Astrocyte (in vitro differentiated cells and primary cell): ENCODE measurements around the gene HBA1.

Experiments
- EZH2 ChIP-seq: IDR thresholded peaks from 2 replicates; pipeline ENCODE4 v1.6.1; 2012; ENCODE audit warnings: mild to moderate bottlenecking, low read length, inconsistent platforms; ENCODE audit not compliant: insufficient read depth
- TF ChIP-seq, protein P1 (sequence below): IDR thresholded peaks from 2 replicates; pipeline ENCODE4 v1.5.1; 2011; ENCODE audit warnings: low read depth, mild to moderate bottlenecking, inconsistent platforms, low read length, moderate library complexity; ENCODE audit not compliant: insufficient read depth

DNA sequence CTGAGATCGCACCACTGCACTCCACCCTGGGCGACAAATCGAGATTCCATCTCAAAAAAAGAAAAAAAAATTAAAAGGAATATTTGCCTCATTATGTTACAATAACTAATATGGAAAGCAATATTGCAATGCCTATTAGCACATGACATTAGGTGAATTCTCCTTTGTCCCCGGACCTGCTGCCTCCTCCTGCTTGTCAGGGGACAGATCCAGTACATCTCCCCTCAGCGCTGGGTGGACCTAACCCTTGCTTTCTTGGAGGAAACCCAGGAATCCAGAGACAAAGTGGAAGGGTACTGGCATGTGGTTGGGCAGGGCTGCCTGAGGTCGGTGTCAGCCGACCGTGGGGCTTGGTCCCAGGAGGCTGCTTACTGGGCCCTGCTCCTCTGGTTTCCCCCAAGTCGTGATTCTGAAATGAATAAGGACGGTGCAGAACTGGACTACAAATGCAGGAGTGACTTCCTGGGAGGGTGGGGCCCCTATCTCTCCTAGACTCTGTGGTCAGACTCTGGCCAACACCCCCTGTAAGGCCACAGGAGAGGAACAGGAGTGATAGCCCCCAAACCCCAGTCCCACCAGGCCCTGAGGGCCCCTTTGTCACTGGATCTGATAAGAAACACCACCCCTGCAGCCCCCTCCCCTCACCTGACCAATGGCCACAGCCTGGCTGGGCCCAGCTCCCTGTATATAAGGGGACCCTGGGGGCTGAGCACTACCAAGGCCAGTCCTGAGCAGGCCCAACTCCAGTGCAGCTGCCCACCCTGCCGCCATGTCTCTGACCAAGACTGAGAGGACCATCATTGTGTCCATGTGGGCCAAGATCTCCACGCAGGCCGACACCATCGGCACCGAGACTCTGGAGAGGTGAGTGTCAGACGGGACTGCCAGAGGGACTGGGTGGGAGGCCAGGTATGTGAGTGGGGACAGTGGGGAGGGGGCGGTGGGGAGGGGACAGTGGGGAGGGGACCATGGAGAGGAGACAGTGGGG lies 24.0 kb upstream of the HBA1 start, which contains the start of gene HBZ:
- TF ChIP-seq EZH2: no peak
- TF ChIP-seq, protein P1, sequence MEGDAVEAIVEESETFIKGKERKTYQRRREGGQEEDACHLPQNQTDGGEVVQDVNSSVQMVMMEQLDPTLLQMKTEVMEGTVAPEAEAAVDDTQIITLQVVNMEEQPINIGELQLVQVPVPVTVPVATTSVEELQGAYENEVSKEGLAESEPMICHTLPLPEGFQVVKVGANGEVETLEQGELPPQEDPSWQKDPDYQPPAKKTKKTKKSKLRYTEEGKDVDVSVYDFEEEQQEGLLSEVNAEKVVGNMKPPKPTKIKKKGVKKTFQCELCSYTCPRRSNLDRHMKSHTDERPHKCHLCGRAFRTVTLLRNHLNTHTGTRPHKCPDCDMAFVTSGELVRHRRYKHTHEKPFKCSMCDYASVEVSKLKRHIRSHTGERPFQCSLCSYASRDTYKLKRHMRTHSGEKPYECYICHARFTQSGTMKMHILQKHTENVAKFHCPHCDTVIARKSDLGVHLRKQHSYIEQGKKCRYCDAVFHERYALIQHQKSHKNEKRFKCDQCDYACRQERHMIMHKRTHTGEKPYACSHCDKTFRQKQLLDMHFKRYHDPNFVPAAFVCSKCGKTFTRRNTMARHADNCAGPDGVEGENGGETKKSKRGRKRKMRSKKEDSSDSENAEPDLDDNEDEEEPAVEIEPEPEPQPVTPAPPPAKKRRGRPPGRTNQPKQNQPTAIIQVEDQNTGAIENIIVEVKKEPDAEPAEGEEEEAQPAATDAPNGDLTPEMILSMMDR: no peak
